HG02610 (cell line): ENCODE data around the gene DSCAML1.

Experiments used
- ATAC-seq: cut with Tn5 transposase; IDR thresholded peaks from one replicate; pipeline ENCODE4 v1.9.1; 2021; ENCODE audit warnings: mild to moderate bottlenecking, moderate library complexity; ENCODE audit not compliant: unreplicated experiment

Gene DSCAML1

GRCh38 chr11:117621226-117621625, 175.8 kb downstream of the DSCAML1 start:
- ATAC-seq: no peak

DNA sequence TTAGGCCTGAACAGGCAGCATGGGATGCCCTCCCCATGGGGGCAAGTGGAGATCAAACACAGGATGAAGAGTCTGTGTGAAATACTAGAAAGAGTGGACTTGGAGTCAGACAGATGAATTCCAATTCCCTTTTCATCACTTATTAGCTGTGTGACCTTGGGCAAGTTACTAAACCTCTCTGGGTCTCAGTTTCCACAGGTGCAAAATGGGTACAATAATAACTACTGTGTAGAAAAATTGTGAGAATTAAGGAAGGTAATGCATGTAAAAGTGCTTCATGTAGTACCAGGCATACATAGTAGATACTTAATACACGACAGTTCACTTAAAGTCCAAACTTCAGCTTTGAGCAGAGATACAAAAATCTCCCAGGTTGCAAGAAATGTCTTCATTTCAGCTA, 176.4 kb downstream of the DSCAML1 start:
- no peak for ATAC-seq

DNA sequence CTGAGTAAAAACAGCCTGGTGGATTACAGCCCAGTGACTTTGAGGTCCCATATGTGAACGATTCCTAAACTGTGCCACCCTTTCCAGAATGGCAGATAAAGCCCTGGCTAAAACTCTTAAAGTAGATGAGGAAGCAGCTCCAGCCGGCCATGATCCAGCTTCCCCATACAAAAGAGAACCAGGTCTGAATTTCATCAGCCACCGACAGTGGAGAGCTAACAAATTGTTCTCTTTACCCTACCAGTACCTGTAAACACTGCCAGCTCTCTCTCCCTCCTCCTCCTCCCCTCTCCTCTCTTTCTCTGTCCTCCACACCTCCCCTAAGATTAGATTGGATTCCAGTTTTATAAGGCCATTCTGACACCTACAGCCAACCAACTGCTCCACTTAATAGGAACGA, 176.9 kb downstream of the DSCAML1 start:
- no peak for ATAC-seq

- no peak for ATAC-seq
These were observed 177.4 kb downstream of the DSCAML1 start for GRCh38 chr11:117619661-117620060.

GRCh38 chr11:117618982-117619355, 178.0 kb downstream of the DSCAML1 start:
- ATAC-seq: no peak

DNA sequence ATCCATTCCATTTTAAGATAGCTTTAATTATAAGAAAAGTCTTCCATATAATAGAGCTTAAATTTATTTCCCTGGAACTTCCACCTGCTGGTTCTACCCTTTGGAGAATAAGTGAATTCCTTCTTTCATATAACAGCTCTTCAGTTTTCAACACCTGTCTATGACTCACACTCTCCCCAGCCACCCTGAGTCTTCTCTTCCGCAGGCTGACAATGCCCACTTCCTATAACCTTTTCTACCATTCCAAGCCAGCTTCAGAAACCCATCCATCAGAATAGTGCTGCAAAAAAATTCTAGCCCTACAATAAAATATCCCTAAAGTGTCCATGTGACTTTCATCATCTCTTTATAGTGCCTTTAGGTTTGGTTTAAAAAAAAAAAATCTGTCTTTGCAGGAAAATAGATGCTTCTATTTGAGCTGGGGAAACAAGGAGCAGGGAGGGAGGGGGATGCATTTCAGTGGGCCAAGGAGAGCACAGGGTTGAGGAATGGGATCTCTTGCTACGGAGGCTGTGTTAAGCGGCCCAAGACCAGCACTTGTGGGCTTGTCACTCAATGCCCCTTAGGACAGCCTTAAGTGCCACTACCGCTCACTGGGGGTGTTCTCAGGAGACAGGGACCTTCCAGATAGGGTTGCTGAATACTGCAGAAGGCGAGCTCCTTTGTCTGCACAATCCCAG, 178.6 kb downstream of the DSCAML1 start:
- ATAC-seq: no peak

DNA sequence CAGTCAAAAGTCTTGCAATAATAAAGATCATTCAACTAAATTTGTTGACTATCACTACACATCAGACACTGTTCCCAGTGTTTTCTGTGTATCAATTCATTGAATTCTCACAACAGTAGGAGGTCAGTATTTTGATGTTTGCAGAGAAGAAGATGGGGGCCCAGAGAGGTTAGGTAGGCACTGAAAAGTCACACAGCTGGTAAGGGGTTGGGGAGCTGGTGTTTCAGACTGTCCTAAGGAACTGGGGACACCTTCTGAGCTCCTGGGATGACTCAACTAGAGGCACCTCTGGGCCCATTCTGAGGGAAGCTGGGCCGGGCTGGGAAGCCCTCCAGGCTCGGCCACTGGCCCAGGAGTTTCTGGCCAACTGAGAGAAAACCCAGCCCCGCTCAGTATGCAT, 180.0 kb downstream of the DSCAML1 start:
- ATAC-seq: no peak

DNA sequence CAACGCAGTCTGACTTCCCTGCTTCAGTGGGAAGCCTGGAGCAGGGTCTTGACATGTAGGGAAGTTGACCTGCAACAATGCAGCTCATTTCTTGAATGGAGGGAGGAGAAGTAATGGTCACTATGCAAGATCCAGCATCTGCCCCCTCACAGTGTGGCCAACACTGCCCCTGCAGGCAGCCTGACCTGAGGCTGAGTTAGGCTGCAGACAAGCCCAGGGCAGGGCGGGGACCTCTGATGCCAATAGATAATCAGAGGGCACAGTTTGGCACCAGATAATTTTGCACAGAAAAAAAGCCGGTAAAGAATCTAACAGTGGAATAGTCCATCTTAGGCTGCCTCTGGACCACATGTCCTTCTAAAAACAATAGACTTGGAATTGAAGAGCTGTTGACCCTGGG, 182.3 kb downstream of the DSCAML1 start:
- no peak for ATAC-seq

DNA sequence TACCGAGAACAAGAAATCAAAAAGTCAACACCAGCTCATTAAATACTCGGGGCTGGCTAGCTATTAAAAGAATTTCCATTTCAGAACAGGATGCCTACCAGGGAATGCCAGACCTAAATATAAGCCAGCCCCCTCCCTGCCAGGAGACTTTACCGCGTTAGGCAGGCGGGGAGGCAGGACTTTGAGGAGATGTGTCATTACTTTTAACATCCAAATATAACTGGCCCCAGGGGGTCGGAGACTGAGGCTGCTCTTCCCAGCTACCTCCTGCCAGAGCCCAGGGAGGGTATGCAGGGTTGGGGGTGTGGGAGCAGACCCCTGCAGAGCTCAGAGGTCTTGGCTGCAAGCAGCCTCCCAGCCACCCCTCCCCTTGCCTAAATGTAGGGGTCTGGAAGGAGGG, 183.5 kb downstream of the DSCAML1 start:
- ATAC-seq: no peak

GRCh38 chr11:117612177-117612576, 184.8 kb downstream of the DSCAML1 start:
- ATAC-seq: no peak

DNA sequence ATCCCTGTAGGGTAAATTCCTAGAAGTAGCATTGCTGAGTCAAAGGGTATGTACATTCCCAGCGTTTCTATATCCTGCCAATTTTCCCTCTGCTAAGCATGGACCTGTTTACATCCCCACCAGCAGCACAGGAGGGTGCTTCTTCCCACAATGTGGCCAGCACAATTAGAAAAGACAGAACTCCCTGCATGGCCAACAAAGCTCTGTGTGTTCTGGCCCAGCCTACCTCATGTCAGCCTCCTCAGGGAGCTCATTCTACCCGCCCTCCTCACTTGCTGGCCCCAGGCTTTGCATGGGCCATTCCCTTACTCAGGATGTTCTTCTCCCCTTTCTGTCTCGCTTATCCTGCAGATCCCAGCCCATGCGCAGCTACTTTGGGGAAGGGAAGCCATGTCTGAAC, 186.1 kb downstream of the DSCAML1 start:
- ATAC-seq: no peak

GRCh38 chr11:117610045-117610444, 187.0 kb downstream of the DSCAML1 start:
- peak; percentile 44 for ATAC-seq

- no peak for ATAC-seq
These were observed 189.6 kb downstream of the DSCAML1 start for GRCh38 chr11:117607449-117607848.

DNA sequence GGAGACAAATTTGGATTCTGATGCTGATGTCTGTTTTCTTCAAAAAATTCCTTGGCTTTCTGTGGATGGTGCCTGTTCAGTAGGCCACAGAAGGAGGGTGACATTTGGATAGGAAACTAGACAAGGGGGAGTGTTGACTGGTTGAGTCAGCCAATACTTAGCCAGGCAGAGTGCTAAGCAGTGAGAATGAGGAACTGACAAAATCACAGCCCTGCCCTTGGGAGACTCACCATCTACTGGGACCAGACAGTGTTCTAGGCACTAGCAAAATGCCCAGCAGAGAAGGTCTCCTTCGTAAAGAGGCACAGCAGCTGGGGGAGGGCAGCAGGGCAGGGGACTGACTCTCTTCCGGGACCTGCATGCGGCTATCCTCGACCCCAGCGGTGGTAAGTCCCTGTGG, 190.2 kb downstream of the DSCAML1 start:
- peak; percentile 37 for ATAC-seq

GRCh38 chr11:117606211-117606610, 190.8 kb downstream of the DSCAML1 start:
- ATAC-seq: peak; percentile 49

DNA sequence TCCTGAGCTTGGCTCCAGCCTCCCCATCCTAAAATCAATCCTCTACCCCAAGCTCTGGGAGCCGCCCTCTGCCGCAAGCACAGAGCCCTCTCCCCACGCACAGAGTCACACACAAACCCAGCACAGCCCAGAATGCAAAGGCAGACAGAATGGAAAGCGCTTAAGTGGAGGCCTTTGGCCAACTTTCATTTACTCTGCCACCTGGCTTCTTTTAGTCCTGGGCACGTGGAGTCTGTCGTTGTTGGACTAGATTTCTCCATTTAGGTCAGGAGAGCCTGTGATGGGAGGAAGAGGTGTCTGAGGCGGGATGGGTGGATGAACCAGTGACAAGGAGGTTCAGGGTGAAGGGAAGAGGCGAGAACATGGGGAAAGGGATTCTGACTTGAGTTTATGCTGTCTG, 191.7 kb downstream of the DSCAML1 start:
- no peak for ATAC-seq

- no peak for ATAC-seq
These were observed 192.6 kb downstream of the DSCAML1 start for GRCh38 chr11:117604336-117604995.

- no peak for ATAC-seq
These were observed 193.1 kb downstream of the DSCAML1 start for GRCh38 chr11:117603932-117604331.

GRCh38 chr11:117601006-117601708, 195.9 kb downstream of the DSCAML1 start:
- ATAC-seq: no peak

DNA sequence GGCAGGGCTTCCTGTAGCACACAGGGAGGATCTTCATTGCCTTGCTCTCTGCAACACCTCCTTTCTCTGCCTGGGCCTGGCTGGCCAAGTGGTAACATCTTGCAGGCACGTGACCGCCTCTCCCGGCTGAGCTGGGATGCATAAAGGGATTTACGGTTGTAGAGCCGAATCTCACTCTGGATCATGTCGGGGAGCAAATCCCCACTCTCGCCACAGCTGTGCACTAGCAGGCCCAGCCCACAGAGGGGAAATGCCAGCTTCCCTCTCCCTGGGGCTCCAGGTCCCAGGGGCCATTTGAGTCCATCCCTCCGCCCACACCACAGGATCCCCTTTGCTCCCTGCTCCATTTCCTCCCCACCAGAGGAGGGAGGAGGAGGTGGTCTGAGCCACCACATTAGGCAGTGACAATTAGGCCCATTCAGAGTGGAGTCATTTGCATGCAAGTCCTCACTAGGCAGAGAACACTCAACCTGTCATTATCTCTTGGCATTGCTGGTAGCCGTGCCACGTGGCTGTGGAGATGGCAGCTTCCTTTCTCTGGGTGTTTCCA, 196.7 kb downstream of the DSCAML1 start:
- no peak for ATAC-seq

GRCh38 chr11:117597071-117597470, 199.9 kb downstream of the DSCAML1 start:
- no peak for ATAC-seq

- no peak for ATAC-seq
These were observed 201.6 kb downstream of the DSCAML1 start for GRCh38 chr11:117595440-117595839.
